DND-41 (cell line): Measurements from ENCODE around the gene ABCG2.

ENCODE experiments used
- EZH2 ChIP-seq: IDR thresholded peaks from 3 replicates; pipeline ENCODE4 v1.6.1; 2012; ENCODE audit warnings: borderline replicate concordance, low read depth, mild to moderate bottlenecking, moderate library complexity, low read length, inconsistent platforms; ENCODE audit not compliant: severe bottlenecking
- TF ChIP-seq, protein P1 (sequence below): IDR thresholded peaks from 2 replicates; pipeline ENCODE4 v1.5.1; 2012; ENCODE audit warnings: borderline replicate concordance, low read length, moderate library complexity, mild to moderate bottlenecking; ENCODE audit not compliant: poor library complexity, severe bottlenecking; ENCODE audit errors: extremely low read depth

DNA sequence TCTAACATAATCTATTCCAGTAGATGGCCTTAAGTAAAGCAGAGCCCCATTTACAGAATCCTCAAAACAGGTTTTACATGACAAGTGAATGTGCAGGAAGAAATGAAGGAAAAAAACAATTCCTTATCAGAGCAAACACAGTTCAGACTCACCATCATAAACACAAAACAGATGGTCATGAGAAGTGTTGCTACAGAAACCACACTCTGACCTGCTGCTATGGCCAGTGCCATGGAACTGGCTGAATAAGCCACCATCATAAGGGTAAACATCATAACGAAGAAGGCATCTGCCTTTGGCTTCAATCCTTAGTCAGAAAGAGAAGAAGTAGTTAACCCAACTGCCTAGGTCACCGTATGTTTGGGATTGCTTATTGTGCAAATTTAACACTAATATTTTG lies 61.1 kb downstream of the ABCG2 start:
- TF ChIP-seq, protein P1, sequence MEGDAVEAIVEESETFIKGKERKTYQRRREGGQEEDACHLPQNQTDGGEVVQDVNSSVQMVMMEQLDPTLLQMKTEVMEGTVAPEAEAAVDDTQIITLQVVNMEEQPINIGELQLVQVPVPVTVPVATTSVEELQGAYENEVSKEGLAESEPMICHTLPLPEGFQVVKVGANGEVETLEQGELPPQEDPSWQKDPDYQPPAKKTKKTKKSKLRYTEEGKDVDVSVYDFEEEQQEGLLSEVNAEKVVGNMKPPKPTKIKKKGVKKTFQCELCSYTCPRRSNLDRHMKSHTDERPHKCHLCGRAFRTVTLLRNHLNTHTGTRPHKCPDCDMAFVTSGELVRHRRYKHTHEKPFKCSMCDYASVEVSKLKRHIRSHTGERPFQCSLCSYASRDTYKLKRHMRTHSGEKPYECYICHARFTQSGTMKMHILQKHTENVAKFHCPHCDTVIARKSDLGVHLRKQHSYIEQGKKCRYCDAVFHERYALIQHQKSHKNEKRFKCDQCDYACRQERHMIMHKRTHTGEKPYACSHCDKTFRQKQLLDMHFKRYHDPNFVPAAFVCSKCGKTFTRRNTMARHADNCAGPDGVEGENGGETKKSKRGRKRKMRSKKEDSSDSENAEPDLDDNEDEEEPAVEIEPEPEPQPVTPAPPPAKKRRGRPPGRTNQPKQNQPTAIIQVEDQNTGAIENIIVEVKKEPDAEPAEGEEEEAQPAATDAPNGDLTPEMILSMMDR, result no peak
- TF ChIP-seq EZH2, result no peak
